HG03039 (cell line): ENCODE data around the gene ACOT11.

Source experiments
- ATAC-seq: cut with Tn5 transposase; IDR thresholded peaks from one replicate; pipeline ENCODE4 v1.9.1; 2021; ENCODE audit warnings: mild to moderate bottlenecking, moderate library complexity; ENCODE audit not compliant: unreplicated experiment

Gene ACOT11

GRCh38 chr1:54640863-54641836 lies 93.1 kb downstream of the ACOT11 start, which contains the start of gene MROH7:
Gene MROH7 (plus strand): TSS chr1:54641786. CDS start chr1:54652927, 11,141 bp downstream.
- no peak for ATAC-seq

DNA sequence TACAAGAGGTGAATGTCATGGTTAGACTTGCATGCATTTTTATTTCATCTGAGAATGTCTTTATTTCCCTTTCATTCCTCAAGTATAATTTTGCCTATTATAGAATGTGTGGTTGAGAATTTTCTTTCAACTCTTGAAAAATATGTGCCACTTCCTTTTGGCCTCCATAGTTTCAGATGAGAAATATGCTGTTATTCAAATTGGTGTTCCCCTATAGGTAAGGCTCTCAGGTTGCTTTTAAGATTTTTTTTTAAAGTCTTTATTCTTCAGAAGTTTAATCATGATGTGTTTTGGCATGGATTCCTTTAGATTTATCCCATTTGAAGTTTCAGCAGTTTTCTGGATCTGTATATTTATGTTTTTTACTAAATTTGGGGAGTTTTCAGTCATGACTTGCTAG lies 95.7 kb downstream of the ACOT11 start:
- ATAC-seq: no peak

- no peak for ATAC-seq
These were observed 98.0 kb downstream of the ACOT11 start for GRCh38 chr1:54645806-54646676.

DNA sequence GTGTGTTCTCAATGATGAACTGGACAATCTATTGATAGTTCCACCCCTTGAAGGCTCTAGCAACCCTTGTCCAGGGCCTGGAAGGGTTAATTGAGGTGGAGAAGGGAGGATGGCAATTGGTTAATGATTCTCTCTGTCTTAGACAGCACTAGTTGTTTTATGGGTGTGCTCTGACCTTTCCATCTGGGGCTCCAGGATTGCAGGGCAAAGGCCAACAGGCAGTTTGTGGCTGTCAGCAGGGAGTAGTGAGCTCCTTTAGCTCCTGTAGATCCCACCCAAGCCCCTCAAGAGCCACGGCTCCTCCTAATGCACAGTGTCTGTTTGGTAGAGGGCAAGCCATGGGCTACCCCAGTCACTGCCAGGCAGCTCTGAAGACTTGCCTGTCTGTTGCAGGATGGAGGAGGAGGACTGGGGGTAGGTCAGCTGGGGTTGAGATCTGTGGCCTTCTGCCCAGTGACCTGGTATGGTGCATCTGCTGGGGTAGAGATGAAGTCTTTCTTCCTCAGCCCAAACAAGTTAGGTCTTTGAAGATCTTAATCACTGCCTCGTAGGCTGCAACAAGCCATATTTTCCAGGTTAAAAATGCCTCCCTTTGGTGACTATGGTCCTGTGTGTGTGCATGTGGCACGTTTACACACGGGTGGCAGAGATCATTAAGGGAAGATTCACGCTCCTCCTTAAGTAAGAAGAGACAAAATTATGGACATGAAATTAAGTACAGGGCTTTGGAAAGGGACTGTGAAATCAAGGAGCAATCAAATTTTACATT lies 101.3 kb downstream of the ACOT11 start:
- no peak for ATAC-seq

GRCh38 chr1:54649921-54650320 lies 101.9 kb downstream of the ACOT11 start:
- ATAC-seq: no peak

GRCh38 chr1:54650417-54650816 lies 102.4 kb downstream of the ACOT11 start:
- no peak for ATAC-seq

- no peak for ATAC-seq
These were observed 103.6 kb downstream of the ACOT11 start for GRCh38 chr1:54651608-54652007.

GRCh38 chr1:54652168-54652567 lies 104.1 kb downstream of the ACOT11 start:
- ATAC-seq: no peak

- no peak for ATAC-seq
These were observed 105.0 kb downstream of the ACOT11 start for GRCh38 chr1:54653036-54653435.

GRCh38 chr1:54658164-54658913 lies 110.3 kb downstream of the ACOT11 start:
- ATAC-seq: no peak
